Stimulated activated CD8-positive, alpha-beta memory T cell treated with anti-CD3 and anti-CD28 coated beads, Interleukin-2, amount 100 ng/mL, for 48 hours (primary cell): ENCODE measurements around the gene LRTM2.
"Not testable (repeated sequence)": the region's sequence is repeated elsewhere in the genome, so short reads cannot be mapped to it uniquely, and the experiment has no call there.

Source experiments
- DNase-seq, 2 donors: peaks; one replicate each; pipeline ENCODE4 v3.0.0-alpha.2; 2020; ENCODE audit warnings: low read depth in 2 of 2

LRTM2 gene

DNA sequence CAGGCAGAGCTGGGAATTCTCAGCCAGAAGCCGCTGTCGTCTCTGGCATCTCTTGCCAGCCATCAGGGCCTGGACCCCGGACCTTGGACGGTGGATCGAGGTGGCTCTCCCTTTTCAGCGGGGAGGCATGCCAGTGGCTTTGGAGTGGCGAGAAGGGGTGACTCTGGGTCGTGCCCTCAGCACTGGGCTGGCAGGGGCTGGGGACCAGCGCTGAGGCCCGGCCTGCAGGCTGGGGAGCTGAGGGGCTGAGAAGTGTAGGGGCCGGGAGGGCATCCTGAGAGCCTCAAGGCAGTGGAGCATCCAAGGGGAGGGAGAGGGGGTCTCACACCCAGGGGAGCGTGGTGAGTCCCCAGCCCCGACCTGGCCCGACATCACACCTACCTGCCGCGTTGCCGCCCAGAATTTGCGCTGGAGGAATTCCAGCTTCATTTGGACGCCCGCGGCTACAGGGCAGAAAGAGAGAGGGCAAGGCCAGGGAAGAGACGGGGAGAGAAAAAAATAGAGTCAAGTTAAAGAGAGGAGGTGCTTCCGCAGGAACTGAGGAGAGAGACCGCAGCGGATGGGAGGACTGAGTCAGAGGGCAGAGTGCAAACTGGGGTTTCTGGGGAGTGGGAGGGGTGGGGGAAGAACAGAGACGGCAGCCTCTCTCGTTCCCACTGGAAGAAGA is 9.0 kb upstream of the LRTM2 start:
- DNase-seq, result peak in 1 of 2 donors; percentile 38

DNA sequence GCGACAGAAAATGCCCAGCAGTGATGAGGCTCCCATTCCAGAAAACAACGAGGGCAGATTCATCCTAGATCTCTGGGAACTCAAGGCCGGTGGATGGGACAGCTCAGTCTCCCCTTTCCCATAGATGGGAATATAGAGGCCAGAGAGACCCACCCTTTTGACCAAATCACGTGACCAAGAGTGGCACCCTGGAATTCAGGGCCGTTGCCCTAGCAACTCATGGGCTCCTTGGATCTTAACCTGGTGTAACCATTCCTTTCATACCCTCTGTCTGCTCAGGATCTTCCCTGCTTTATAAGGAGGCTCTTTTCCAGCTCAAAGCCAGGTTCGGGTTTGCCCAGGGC is 8.4 kb upstream of the LRTM2 start:
- DNase-seq, result no peak

DNA sequence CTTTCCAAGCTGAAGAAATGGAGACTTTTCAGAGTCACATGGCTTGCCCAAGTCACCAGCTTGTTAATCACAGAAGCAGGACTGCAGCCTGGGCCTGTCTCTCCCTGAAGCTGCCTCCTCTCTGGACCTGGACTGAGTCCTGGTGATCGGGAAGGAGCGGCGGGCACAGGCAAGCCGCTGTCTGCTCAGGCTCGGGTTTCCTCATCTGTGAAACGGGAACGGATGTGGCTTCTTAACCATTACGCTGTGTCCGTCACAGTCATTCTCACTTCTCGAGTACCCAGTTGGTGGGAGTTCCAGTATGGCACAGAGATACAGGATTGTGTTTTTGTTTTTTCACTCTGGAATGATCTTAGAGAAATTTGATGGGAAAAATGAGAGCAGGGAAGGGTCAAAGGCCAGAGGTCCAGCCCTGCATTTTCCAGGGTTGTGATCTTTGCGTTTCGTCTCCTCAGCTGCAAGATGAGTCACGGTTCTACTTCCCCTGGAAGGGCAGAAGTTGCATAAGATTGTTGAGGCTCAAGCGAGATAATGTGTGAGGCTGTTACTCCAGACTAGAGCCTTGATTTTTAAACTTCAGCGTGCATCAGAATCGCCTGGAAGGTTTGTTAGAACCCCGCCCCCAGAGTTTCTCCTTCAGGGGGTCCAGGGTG is 7.6 kb upstream of the LRTM2 start:
- no peak for DNase-seq

DNA sequence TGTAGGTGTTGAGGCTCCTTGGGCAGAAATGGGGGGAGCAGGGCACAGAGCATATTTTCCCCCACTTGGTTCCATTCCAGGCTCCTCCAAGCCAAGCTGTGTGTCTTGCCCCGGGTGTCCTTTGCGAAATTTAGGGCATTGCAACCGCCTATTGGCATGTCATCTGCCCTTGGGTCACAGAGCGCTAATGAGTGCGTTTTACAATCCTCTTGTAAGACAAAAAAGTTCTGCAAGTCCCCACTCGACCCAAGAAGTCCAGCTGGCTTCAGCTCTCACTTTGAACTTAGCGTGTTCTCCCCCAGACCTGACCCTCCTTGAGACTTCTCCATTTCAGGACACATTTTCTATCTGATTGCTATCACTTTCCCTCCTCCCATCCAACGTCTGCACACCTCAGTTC is 6.1 kb upstream of the LRTM2 start:
- no peak for DNase-seq

DNA sequence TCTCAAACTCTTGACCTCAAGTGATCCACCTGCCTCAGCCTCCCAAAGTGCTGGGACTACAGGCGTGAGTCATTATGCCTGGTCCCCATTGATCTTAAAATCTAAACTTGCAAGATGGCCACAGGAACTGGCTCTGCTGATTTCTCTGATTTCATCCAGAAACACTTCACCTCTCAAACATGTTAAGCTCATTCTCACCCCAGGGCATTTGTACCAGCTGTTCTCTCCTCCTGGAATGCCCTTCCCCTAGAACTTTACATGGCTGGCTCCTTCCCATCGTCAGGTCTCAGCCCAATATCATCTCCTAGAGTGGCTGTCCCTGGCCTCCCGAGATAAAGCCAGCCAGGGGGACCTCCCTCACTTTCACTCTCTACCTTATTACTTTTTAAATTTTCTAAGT is 5.3 kb upstream of the LRTM2 start:
- DNase-seq, result no peak

- no peak for DNase-seq
Observed at GRCh38 chr12:1815814-1816729, 4.3 kb upstream of the LRTM2 start.

DNA sequence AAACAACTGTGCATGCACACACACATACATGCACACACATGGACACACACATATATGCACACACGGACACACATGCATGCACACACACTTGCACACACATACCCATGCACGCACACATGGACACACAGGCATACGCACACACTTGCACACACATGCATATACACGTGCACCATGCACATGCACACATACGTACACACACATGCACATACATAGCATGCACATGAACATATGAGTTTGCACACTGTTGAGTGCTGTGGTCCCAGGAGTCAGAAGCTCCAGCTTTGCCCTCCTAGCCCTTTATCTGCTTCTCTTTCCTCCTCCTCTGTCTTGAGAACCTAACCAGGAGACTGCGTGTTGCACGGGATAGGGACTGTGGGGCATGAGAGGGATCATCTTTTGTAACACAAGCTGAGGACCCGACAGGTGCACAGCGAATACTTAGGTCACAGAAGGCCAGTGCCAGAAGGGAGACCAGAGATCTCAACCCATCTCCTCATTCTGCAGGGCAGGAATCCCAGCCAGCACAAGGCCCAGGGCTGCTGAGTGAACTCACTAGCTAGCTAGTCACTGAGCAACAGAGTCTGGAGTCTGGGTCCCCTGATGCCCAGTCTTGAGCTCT is 3.5 kb upstream of the LRTM2 start:
- no peak for DNase-seq

- not testable (repeated sequence) for DNase-seq
Observed at GRCh38 chr12:1817928-1818327, 2.4 kb upstream of the LRTM2 start.

GRCh38 chr12:1819050-1819449 is 1.3 kb upstream of the LRTM2 start:
- DNase-seq, result no peak

- DNase-seq, result no peak
Observed at GRCh38 chr12:1819571-1819970, 794 bp upstream of the LRTM2 start.

GRCh38 chr12:1820896-1821291 is 529 bp downstream of the LRTM2 start:
- DNase-seq, result no peak

DNA sequence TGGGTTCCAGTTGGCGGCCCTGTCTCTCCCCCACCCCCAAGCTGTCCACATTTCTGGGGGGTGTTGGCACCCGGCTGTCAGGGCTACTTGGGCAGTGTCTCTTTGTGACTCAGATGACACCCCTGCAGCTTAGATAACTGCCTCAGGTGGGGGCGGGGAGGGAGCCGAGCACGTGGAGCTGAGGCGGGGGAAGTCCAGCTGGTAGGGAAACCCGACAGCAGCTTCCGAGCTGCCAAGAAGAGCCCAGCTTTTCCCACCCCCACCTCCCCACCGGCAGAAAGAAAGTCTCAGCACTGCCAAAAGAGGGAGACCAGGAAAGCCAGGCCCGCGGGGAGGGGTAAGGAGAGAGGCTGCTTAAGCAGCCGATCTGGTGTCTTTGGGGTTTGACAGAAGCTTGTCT is 1.4 kb downstream of the LRTM2 start:
- no peak for DNase-seq

DNA sequence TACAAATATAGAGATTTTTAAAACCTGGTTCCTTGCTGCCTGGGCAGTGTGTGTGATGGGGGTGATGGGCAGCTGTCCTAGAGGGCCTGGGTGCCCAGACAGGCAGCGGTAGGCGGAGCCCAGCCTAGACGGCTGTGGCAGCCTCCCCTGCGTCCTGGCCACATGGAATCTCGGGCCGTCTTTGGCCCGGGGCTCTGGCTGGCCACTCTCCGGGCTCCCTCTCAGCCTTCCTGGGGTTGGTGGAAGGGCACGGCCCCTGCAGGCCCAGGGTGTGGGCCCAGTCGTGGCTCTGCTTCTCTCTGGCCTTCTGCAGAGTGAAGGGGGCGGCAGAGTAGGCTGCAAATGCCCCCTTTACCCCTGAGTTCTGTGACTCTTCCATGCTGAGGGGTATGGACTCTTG is 2.3 kb downstream of the LRTM2 start:
- no peak for DNase-seq

DNA sequence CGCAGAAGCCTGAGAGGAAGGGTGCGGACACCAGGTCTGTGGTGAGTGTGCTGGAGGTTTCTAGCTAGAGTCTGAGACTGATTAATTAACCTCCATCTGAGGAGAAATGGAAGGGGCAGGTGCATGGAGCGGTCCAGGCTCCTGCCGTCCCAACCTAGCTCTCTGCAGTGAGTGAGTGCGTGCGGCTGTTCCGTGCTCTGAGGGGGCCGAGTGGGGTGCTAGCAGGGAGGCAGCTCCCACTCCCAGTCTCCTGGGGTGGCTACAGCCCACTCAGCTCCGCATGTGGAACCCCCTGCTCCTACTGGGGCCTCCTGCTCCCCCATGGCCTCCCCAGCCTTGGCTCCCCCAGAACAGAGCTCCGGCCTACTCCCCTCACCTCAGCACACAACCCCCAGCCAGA is 2.9 kb downstream of the LRTM2 start:
- DNase-seq, result no peak

- DNase-seq, result no peak
Observed at GRCh38 chr12:1825382-1826102, 5.2 kb downstream of the LRTM2 start.

DNA sequence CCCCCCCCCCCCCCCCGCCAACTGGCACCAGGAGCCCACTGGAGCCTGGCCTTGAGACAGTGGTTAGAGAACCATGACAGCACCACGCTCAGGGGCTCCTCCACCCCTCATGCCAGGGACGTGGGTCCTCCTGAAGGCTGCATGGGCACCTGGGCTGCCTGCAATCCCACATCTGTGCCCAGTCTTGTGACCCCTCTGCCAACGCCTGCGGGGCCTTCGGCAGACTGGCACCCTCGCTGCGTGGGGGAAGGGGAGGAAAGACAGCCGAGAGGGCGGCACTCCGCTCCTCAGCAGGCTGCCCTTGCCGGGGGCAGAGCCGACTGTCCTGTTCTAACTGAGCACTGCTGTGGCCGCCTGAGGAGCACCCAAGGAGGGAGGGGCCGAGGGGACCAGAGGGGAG is 6.0 kb downstream of the LRTM2 start:
- DNase-seq, result no peak

GRCh38 chr12:1826867-1827705 is 6.7 kb downstream of the LRTM2 start:
- DNase-seq, result no peak

GRCh38 chr12:1827826-1828805 is 7.8 kb downstream of the LRTM2 start:
- no peak for DNase-seq

DNA sequence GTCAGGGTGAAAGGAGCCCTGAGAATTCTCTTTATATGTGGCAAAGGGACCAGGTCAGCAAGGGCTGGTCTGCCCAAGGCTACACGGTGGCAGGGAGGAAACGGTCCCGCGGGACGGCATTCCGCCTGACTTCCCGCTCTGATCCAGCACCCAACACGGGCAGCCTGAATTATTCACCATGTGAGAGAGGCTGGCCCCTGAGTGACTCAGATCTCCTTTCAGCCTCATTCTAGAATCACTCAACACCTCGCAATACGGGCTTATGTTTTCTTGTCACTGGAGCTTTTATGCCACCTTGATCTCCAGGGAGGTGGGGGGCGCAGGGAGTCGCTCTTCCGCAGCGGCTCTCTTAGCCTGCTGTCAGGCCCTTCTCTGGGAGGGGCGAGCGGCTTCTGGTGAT is 8.5 kb downstream of the LRTM2 start:
- DNase-seq, result no peak
